BJ (cell line): Measurements from ENCODE around the gene DNMT3A. TPM values are rescaled to one million over a fixed set of nuclear protein-coding genes. Genes with fewer than 3 reads are reported as not detected.

Experiments
- CTCF ChIA-PET: fragments of 350-600 bp; formaldehyde crosslinking; extraction: SDS; loops from one replicate; lab custom pipeline; 2021; ENCODE audit warnings: antibody characterized with exemption, inconsistent platforms; lab: Yijun Ruan, JAX
- POLR2A ChIA-PET: fragments of 300-600 bp; sonication (Branson Sonifier 250); formaldehyde crosslinking; extraction: SDS; loops from one replicate; lab custom pipeline; 2021; ENCODE audit warnings: antibody characterized with exemption; lab: Charles Lee
- DNase-seq: peaks from one replicate; pipeline ENCODE4 v3.0.0-alpha.2; 2011; ENCODE audit warnings: low read depth
- H3K27me3 ChIP-seq: 2 replicates; pipeline ENCODE4 v1.6.0; 2011; ENCODE audit warnings: low read length; ENCODE audit not compliant: control insufficient read depth, insufficient read depth
- H3K36me3 ChIP-seq: 2 replicates; pipeline ENCODE4 v1.5.1; 2011; ENCODE audit warnings: low read length; ENCODE audit not compliant: control insufficient read depth, insufficient read depth
- H3K4me3 ChIP-seq: 2 replicates; pipeline ENCODE4 v1.5.1; 2011; ENCODE audit warnings: low read depth, mild to moderate bottlenecking, control low read depth, low read length
- CTCF ChIP-seq: IDR thresholded peaks from 2 replicates; pipeline ENCODE4 v1.5.1; 2011; ENCODE audit warnings: low read depth, mild to moderate bottlenecking, control low read depth, inconsistent platforms, low read length, moderate library complexity; ENCODE audit not compliant: insufficient read depth
- polyA plus RNA-seq: library from polyadenylated mRNA; depleted of rRNA; stranded (reverse); fragments of >200 nt; gene quantifications from 2 replicates; pipeline ENCODE4 v1.2.3, GENCODE V29; 2011

The DNMT3A gene
- polyA plus RNA-seq, 1 experiment: 3.0 TPM

GRCh38 chr2:25326326-25327013 is 15.3 kb downstream of the DNMT3A start:
- ChIA-PET CTCF (interaction anchor here (0.7 to 1.5 kb wide), 4 partner anchors 9 to 197 kb away, joined by 3 read pairs; partner anchors contain the start of gene DNMT3A), POLR2A (no interaction called here)
- no peak for TF ChIP-seq CTCF
- Histone ChIP-seq H3K36me3 (peaks cover 2% of the 10 kb centered on the region), H3K4me3 (no peak overlapping the region), H3K27me3 (no peaks in the 10 kb centered on the region)
- DNase-seq: no peak

- CTCF ChIA-PET: interaction anchor here (1.2 to 2.0 kb wide), 2 partner anchors 17 kb away, joined by 3 to 8 read pairs; partner anchors contain the start of gene DNMT3A
- Histone ChIP-seq H3K4me3 (no peak overlapping the region), H3K27me3 (no peaks in the 10 kb centered on the region), H3K36me3 (peaks cover 2% of the 10 kb centered on the region)
- no peak for TF ChIP-seq CTCF
- POLR2A ChIA-PET: interaction anchor here (0.6 kb wide), 1 partner anchor 23 kb away, joined by 3 read pairs; no protein-coding TSS in a partner anchor
- no peak for DNase-seq
Measured at GRCh38 chr2:25324905-25325592, 16.7 kb downstream of the DNMT3A start.

GRCh38 chr2:25324251-25324650 is 17.5 kb downstream of the DNMT3A start:
- ChIA-PET CTCF (interaction anchor here (1.1 to 2.0 kb wide), 3 partner anchors 15 to 38 kb away, joined by 3 to 8 read pairs (median 5); no protein-coding TSS in a partner anchor), POLR2A (no interaction called here)
- Histone ChIP-seq H3K36me3 (peaks cover 2% of the 10 kb centered on the region), H3K4me3 (no peak overlapping the region), H3K27me3 (no peaks in the 10 kb centered on the region)
- no peak for TF ChIP-seq CTCF
- DNase-seq: no peak

GRCh38 chr2:25323610-25324189 is 18.0 kb downstream of the DNMT3A start:
- Histone ChIP-seq H3K27me3 (no peaks in the 10 kb centered on the region), H3K36me3 (peaks cover 2% of the 10 kb centered on the region), H3K4me3 (no peak overlapping the region)
- ChIA-PET CTCF (interaction anchor here (1.1 to 2.0 kb wide), 3 partner anchors 15 to 38 kb away, joined by 3 to 8 read pairs (median 5); no protein-coding TSS in a partner anchor), POLR2A (no interaction called here)
- no peak for TF ChIP-seq CTCF
- DNase-seq: no peak

GRCh38 chr2:25323042-25323514 is 18.6 kb downstream of the DNMT3A start:
- H3K4me3 ChIP-seq: no peak overlapping the region
- POLR2A ChIA-PET: no interaction called here
- peaks cover 2% of the 10 kb centered on the region for H3K36me3 ChIP-seq
- CTCF ChIA-PET: interaction anchor here (1.1 to 2.0 kb wide), 3 partner anchors 15 to 39 kb away, joined by 3 to 8 read pairs (median 5); no protein-coding TSS in a partner anchor
- TF ChIP-seq CTCF: no peak
- DNase-seq: no peak
- no peaks in the 10 kb centered on the region for H3K27me3 ChIP-seq
